ENCODE measurements around the gene INSM1. TPM values are rescaled to one million over a fixed set of nuclear protein-coding genes. Genes with fewer than 3 reads are reported as not detected.

The INSM1 gene
- total and polyA plus RNA-seq, 2 experiments from 2014 or later = 0.55 to 1.2 TPM

DNA sequence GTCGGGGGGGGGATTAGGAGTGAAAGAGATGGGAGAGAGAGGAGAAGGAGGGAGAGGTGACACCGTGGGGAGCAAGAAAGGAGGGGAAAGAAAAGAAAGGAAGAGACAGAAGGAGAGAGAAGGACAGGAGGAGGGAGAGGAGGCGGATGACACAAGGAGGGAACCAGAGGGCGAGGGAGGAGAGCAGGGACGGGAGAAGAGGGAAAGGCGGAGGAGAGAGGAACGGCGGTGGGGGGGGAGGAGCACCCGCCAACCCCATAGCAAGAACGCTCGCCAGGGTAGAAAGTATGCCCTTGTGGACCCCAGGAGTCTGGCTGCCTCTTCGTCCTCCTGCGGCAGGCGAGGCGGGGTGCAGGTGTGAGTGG is 4.5 kb upstream of the INSM1 start:
- Histone ChIP-seq H3K36me3 (ENCODE audit: insufficient read depth) (no peaks in the 10 kb centered on the region), H3K27ac (ENCODE audit: low read depth) (no peak overlapping the region), H2AFZ (peak overlapping the region; percentile 99), H3K4me2 (peak overlapping the region; percentile 88), H3F3A (replicated peaks; ENCODE audit: low read depth) (peaks cover 14% of the 10 kb centered on the region), H3K9me2 (ENCODE audit: insufficient read depth) (no peaks in the 10 kb centered on the region), H3K79me2 (replicated peaks; ENCODE audit: insufficient read depth) (no peaks in the 10 kb centered on the region), H3K4me1 (ENCODE audit: insufficient read depth) (peaks cover 32% of the 10 kb centered on the region), H4K20me1 (replicated peaks; ENCODE audit: insufficient read depth) (no peaks in the 10 kb centered on the region), H3K4me3 (peak overlapping the region; percentile 61), H3K27me3 (ENCODE audit: insufficient read depth) (peaks cover 89% of the 10 kb centered on the region)
- H3K27ac Mint-ChIP-seq = no peak overlapping the region
- peaks cover 5% of the 10 kb centered on the region for H3K9me3 Mint-ChIP-seq
- DNase-seq (ENCODE audit: low spot score) (peak; percentile 75), ATAC-seq (peak; percentile 18)
- no peaks in the 10 kb centered on the region for H3K36me3 Mint-ChIP-seq (ENCODE audit: low read depth)
- H3K4me3 Mint-ChIP-seq = peak overlapping the region; percentile 76
- H3K27me3 Mint-ChIP-seq (ENCODE audit: insufficient read depth, low read depth, poor library complexity) = peaks cover 76% of the 10 kb centered on the region
- peaks cover 38% of the 10 kb centered on the region for H3K4me1 Mint-ChIP-seq
- no peak for TF ChIP-seq STAT1 (IDR thresholded peaks at IDR 0.05; ENCODE audit: unreplicated experiment)
- TF ChIP-seq EZH2 (IDR thresholded peaks at IDR 0.05; ENCODE audit: low read depth, unreplicated experiment) = no peak
- TF ChIP-seq NANOG (IDR thresholded peaks at IDR 0.05; ENCODE audit: borderline replicate concordance) = no peak
- TF ChIP-seq ZNF114 (CRISPR knock-in tag; IDR thresholded peaks at IDR 0.05) = no peak
- TF ChIP-seq, protein P1, sequence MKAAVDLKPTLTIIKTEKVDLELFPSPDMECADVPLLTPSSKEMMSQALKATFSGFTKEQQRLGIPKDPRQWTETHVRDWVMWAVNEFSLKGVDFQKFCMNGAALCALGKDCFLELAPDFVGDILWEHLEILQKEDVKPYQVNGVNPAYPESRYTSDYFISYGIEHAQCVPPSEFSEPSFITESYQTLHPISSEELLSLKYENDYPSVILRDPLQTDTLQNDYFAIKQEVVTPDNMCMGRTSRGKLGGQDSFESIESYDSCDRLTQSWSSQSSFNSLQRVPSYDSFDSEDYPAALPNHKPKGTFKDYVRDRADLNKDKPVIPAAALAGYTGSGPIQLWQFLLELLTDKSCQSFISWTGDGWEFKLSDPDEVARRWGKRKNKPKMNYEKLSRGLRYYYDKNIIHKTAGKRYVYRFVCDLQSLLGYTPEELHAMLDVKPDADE (IDR thresholded peaks at IDR 0.05) = no peak
- no peak for TF ChIP-seq EZH2phosphoT487 (IDR thresholded peaks at IDR 0.05; ENCODE audit: unreplicated experiment)
- TF ChIP-seq, protein P2, sequence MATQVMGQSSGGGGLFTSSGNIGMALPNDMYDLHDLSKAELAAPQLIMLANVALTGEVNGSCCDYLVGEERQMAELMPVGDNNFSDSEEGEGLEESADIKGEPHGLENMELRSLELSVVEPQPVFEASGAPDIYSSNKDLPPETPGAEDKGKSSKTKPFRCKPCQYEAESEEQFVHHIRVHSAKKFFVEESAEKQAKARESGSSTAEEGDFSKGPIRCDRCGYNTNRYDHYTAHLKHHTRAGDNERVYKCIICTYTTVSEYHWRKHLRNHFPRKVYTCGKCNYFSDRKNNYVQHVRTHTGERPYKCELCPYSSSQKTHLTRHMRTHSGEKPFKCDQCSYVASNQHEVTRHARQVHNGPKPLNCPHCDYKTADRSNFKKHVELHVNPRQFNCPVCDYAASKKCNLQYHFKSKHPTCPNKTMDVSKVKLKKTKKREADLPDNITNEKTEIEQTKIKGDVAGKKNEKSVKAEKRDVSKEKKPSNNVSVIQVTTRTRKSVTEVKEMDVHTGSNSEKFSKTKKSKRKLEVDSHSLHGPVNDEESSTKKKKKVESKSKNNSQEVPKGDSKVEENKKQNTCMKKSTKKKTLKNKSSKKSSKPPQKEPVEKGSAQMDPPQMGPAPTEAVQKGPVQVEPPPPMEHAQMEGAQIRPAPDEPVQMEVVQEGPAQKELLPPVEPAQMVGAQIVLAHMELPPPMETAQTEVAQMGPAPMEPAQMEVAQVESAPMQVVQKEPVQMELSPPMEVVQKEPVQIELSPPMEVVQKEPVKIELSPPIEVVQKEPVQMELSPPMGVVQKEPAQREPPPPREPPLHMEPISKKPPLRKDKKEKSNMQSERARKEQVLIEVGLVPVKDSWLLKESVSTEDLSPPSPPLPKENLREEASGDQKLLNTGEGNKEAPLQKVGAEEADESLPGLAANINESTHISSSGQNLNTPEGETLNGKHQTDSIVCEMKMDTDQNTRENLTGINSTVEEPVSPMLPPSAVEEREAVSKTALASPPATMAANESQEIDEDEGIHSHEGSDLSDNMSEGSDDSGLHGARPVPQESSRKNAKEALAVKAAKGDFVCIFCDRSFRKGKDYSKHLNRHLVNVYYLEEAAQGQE (IDR thresholded peaks at IDR 0.05; ENCODE audit: unreplicated experiment) = no peak
- TF ChIP-seq, protein P3, sequence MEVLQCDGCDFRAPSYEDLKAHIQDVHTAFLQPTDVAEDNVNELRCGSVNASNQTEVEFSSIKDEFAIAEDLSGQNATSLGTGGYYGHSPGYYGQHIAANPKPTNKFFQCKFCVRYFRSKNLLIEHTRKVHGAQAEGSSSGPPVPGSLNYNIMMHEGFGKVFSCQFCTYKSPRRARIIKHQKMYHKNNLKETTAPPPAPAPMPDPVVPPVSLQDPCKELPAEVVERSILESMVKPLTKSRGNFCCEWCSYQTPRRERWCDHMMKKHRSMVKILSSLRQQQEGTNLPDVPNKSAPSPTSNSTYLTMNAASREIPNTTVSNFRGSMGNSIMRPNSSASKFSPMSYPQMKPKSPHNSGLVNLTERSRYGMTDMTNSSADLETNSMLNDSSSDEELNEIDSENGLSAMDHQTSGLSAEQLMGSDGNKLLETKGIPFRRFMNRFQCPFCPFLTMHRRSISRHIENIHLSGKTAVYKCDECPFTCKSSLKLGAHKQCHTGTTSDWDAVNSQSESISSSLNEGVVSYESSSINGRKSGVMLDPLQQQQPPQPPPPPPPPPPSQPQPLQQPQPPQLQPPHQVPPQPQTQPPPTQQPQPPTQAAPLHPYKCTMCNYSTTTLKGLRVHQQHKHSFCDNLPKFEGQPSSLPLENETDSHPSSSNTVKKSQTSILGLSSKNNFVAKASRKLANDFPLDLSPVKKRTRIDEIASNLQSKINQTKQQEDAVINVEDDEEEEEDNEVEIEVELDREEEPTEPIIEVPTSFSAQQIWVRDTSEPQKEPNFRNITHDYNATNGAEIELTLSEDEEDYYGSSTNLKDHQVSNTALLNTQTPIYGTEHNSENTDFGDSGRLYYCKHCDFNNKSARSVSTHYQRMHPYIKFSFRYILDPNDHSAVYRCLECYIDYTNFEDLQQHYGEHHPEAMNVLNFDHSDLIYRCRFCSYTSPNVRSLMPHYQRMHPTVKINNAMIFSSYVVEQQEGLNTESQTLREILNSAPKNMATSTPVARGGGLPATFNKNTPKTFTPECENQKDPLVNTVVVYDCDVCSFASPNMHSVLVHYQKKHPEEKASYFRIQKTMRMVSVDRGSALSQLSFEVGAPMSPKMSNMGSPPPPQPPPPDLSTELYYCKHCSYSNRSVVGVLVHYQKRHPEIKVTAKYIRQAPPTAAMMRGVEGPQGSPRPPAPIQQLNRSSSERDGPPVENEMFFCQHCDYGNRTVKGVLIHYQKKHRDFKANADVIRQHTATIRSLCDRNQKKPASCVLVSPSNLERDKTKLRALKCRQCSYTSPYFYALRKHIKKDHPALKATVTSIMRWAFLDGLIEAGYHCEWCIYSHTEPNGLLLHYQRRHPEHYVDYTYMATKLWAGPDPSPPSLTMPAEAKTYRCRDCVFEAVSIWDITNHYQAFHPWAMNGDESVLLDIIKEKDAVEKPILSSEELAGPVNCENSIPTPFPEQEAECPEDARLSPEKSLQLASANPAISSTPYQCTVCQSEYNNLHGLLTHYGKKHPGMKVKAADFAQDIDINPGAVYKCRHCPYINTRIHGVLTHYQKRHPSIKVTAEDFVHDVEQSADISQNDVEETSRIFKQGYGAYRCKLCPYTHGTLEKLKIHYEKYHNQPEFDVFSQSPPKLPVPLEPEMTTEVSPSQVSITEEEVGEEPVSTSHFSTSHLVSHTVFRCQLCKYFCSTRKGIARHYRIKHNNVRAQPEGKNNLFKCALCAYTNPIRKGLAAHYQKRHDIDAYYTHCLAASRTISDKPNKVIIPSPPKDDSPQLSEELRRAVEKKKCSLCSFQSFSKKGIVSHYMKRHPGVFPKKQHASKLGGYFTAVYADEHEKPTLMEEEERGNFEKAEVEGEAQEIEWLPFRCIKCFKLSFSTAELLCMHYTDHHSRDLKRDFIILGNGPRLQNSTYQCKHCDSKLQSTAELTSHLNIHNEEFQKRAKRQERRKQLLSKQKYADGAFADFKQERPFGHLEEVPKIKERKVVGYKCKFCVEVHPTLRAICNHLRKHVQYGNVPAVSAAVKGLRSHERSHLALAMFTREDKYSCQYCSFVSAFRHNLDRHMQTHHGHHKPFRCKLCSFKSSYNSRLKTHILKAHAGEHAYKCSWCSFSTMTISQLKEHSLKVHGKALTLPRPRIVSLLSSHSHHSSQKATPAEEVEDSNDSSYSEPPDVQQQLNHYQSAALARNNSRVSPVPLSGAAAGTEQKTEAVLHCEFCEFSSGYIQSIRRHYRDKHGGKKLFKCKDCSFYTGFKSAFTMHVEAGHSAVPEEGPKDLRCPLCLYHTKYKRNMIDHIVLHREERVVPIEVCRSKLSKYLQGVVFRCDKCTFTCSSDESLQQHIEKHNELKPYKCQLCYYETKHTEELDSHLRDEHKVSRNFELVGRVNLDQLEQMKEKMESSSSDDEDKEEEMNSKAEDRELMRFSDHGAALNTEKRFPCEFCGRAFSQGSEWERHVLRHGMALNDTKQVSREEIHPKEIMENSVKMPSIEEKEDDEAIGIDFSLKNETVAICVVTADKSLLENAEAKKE (CRISPR knock-in tag; IDR thresholded peaks at IDR 0.05) = no peak

Data from GM23338 (cell line).